Measurements from ENCODE around the gene TTC32.

Gene TTC32

GRCh38 chr2:19887510-19887909 lies 14.3 kb downstream of the TTC32 start:
- TF ChIP-seq SUZ12 (IDR thresholded peaks at IDR 0.05; ENCODE audit: extremely low read depth, insufficient read depth, insufficient read length) = no peak
- Histone ChIP-seq H3K4me3 (ENCODE audit: insufficient read length, low read depth) (no peak overlapping the region), H3K9ac (ENCODE audit: insufficient read length, low read depth) (no peak overlapping the region), H3K36me3 (ENCODE audit: insufficient read depth, insufficient read length, low read length) (no peaks in the 10 kb centered on the region), H3K27me3 (ENCODE audit: insufficient read depth, insufficient read length) (no peaks in the 10 kb centered on the region), H3K9me3 (ENCODE audit: insufficient read depth, low read length) (no peaks in the 10 kb centered on the region), H3K4me1 (ENCODE audit: insufficient read depth, insufficient read length) (peaks cover 2% of the 10 kb centered on the region)
- DNase-seq (ENCODE audit: low read depth, low spot score) = no peak

- TF ChIP-seq ZNF274 (IDR thresholded peaks at IDR 0.05; ENCODE audit: low read depth, low read length) (no peak), YY1 (IDR thresholded peaks at IDR 0.05; ENCODE audit: insufficient read depth, insufficient read length) (no peak), SUZ12 (IDR thresholded peaks at IDR 0.05; ENCODE audit: extremely low read depth, insufficient read depth, insufficient read length) (no peak)
- peaks cover 2% of the 10 kb centered on the region for H3K4me1 ChIP-seq (ENCODE audit: insufficient read depth, insufficient read length)
- DNase-seq (ENCODE audit: low read depth, low spot score) = no peak
These were observed 15.5 kb downstream of the TTC32 start for GRCh38 chr2:19886261-19886660.

GRCh38 chr2:19885791-19886190 lies 16.0 kb downstream of the TTC32 start:
- Histone ChIP-seq H3K36me3 (ENCODE audit: insufficient read depth, insufficient read length, low read length) (no peaks in the 10 kb centered on the region), H3K4me3 (ENCODE audit: insufficient read length, low read depth) (no peak overlapping the region), H3K9me3 (ENCODE audit: insufficient read depth, low read length) (no peaks in the 10 kb centered on the region), H3K9ac (ENCODE audit: insufficient read length, low read depth) (no peak overlapping the region), H3K4me1 (ENCODE audit: insufficient read depth, insufficient read length) (peaks cover 2% of the 10 kb centered on the region), H3K27me3 (ENCODE audit: insufficient read depth, insufficient read length) (no peaks in the 10 kb centered on the region)
- no peak for TF ChIP-seq ZNF274 (IDR thresholded peaks at IDR 0.05; ENCODE audit: low read depth, low read length)
- no peak for TF ChIP-seq YY1 (IDR thresholded peaks at IDR 0.05; ENCODE audit: insufficient read depth, insufficient read length)
- no peak for TF ChIP-seq SUZ12 (IDR thresholded peaks at IDR 0.05; ENCODE audit: extremely low read depth, insufficient read depth, insufficient read length)
- no peak for DNase-seq (ENCODE audit: low read depth, low spot score)

More at GRCh38 chr2:19886261-19886660, 15.5 kb downstream of the TTC32 start:
- H3K36me3 ChIP-seq (ENCODE audit: insufficient read depth, insufficient read length, low read length) = no peaks in the 10 kb centered on the region
- H3K9ac ChIP-seq (ENCODE audit: insufficient read length, low read depth) = no peak overlapping the region
- no peaks in the 10 kb centered on the region for H3K27me3 ChIP-seq (ENCODE audit: insufficient read depth, insufficient read length)
- H3K4me3 ChIP-seq (ENCODE audit: insufficient read length, low read depth) = no peak overlapping the region
- no peaks in the 10 kb centered on the region for H3K9me3 ChIP-seq (ENCODE audit: insufficient read depth, low read length)

- no peak overlapping the region for H3K4me3 ChIP-seq (ENCODE audit: insufficient read length, low read depth)
- no peak for DNase-seq (ENCODE audit: low read depth, low spot score)
- no peaks in the 10 kb centered on the region for H3K9me3 ChIP-seq (ENCODE audit: insufficient read depth, low read length)
- TF ChIP-seq SUZ12 (IDR thresholded peaks at IDR 0.05; ENCODE audit: extremely low read depth, insufficient read depth, insufficient read length) (no peak), YY1 (IDR thresholded peaks at IDR 0.05; ENCODE audit: insufficient read depth, insufficient read length) (no peak), ZNF274 (IDR thresholded peaks at IDR 0.05; ENCODE audit: low read depth, low read length) (no peak)
- peaks cover 2% of the 10 kb centered on the region for H3K4me1 ChIP-seq (ENCODE audit: insufficient read depth, insufficient read length)
- H3K27me3 ChIP-seq (ENCODE audit: insufficient read depth, insufficient read length) = no peaks in the 10 kb centered on the region
- no peak overlapping the region for H3K9ac ChIP-seq (ENCODE audit: insufficient read length, low read depth)
- H3K36me3 ChIP-seq (ENCODE audit: insufficient read depth, insufficient read length, low read length) = no peaks in the 10 kb centered on the region
These were observed 17.6 kb downstream of the TTC32 start for GRCh38 chr2:19883971-19884720.

GRCh38 chr2:19883486-19883885 lies 18.3 kb downstream of the TTC32 start:
- Histone ChIP-seq H3K36me3 (ENCODE audit: insufficient read depth, insufficient read length, low read length) (no peaks in the 10 kb centered on the region), H3K27me3 (ENCODE audit: insufficient read depth, insufficient read length) (no peaks in the 10 kb centered on the region), H3K4me3 (ENCODE audit: insufficient read length, low read depth) (no peak overlapping the region), H3K4me1 (ENCODE audit: insufficient read depth, insufficient read length) (peaks cover 2% of the 10 kb centered on the region), H3K9me3 (ENCODE audit: insufficient read depth, low read length) (no peaks in the 10 kb centered on the region), H3K9ac (ENCODE audit: insufficient read length, low read depth) (no peak overlapping the region)
- no peak for DNase-seq (ENCODE audit: low read depth, low spot score)
- TF ChIP-seq YY1 (IDR thresholded peaks at IDR 0.05; ENCODE audit: insufficient read depth, insufficient read length) (no peak), SUZ12 (IDR thresholded peaks at IDR 0.05; ENCODE audit: extremely low read depth, insufficient read depth, insufficient read length) (no peak), ZNF274 (IDR thresholded peaks at IDR 0.05; ENCODE audit: low read depth, low read length) (no peak)

- Histone ChIP-seq H3K27me3 (ENCODE audit: insufficient read depth, insufficient read length) (no peaks in the 10 kb centered on the region), H3K4me1 (ENCODE audit: insufficient read depth, insufficient read length) (peaks cover 2% of the 10 kb centered on the region), H3K9me3 (ENCODE audit: insufficient read depth, low read length) (no peaks in the 10 kb centered on the region), H3K4me3 (ENCODE audit: insufficient read length, low read depth) (no peak overlapping the region), H3K36me3 (ENCODE audit: insufficient read depth, insufficient read length, low read length) (no peaks in the 10 kb centered on the region), H3K9ac (ENCODE audit: insufficient read length, low read depth) (no peak overlapping the region)
- DNase-seq (ENCODE audit: low read depth, low spot score) = no peak
- no peak for TF ChIP-seq SUZ12 (IDR thresholded peaks at IDR 0.05; ENCODE audit: extremely low read depth, insufficient read depth, insufficient read length)
- TF ChIP-seq YY1 (IDR thresholded peaks at IDR 0.05; ENCODE audit: insufficient read depth, insufficient read length) = no peak
- no peak for TF ChIP-seq ZNF274 (IDR thresholded peaks at IDR 0.05; ENCODE audit: low read depth, low read length)
These were observed 19.5 kb downstream of the TTC32 start for GRCh38 chr2:19882286-19882685.

- peaks cover 2% of the 10 kb centered on the region for H3K4me1 ChIP-seq (ENCODE audit: insufficient read depth, insufficient read length)
- H3K4me3 ChIP-seq (ENCODE audit: insufficient read length, low read depth) = no peak overlapping the region
- H3K9me3 ChIP-seq (ENCODE audit: insufficient read depth, low read length) = no peaks in the 10 kb centered on the region
- DNase-seq (ENCODE audit: low read depth, low spot score) = no peak
- H3K36me3 ChIP-seq (ENCODE audit: insufficient read depth, insufficient read length, low read length) = no peaks in the 10 kb centered on the region
- H3K9ac ChIP-seq (ENCODE audit: insufficient read length, low read depth) = no peak overlapping the region
- no peaks in the 10 kb centered on the region for H3K27me3 ChIP-seq (ENCODE audit: insufficient read depth, insufficient read length)
- no peak for TF ChIP-seq SUZ12 (IDR thresholded peaks at IDR 0.05; ENCODE audit: extremely low read depth, insufficient read depth, insufficient read length)
- TF ChIP-seq YY1 (IDR thresholded peaks at IDR 0.05; ENCODE audit: insufficient read depth, insufficient read length) = no peak
- TF ChIP-seq ZNF274 (IDR thresholded peaks at IDR 0.05; ENCODE audit: low read depth, low read length) = no peak
These were observed 19.9 kb downstream of the TTC32 start for GRCh38 chr2:19881908-19882265.
